ENCODE data around the gene TYK2.
"Not testable (repeated sequence)": the region's sequence is repeated elsewhere in the genome, so short reads cannot be mapped to it uniquely, and the experiment has no call there.

TYK2 gene

DNA sequence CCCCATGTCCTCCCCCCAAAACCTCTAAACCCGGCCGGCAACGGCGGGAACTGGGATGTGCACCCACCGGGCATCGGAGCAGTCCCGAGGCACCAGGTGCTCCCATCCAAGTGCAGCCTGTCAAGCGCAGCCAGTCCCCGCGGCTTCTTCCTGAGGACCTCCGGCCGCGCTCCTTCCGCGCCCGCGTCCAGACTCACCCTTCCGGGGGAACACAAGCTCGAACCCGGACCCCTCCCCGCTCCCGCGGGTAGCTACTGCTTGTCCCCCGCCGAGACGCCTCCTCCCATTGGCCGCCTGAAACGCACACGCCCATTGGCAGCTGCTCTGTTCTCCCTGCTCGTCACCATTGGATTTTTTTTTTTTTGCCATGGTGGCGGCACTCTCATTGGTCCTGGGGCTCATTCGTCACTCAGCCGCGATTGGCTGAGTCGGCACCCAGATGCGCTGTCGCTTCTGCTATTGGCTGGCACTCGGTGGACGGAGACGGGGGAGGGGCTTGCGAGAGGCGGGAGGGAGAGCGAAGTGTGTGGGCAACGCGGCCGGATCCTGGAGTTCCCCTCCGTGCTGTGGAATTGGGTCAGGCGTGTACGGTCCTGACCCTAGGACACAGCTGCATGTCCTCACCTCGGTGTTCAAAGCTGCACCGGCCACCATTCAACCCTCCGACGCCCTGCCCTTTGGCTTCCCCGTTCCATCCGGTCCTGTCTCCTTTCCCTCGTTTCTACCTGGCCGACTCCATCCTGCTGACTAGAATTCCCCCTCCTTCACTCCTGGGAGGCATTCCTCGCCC is at the start of gene TYK2:
TSS of gene TYK2 (minus strand) at position 260 of the 790 bp plus-strand sequence. CDS start 2,166 bp downstream, outside the sequence.
- in situ Hi-C loops (cut with MboI; ENCODE audit: low sequenced_read_pairs) = no loop called here

GRCh38 chr19:10428996-10429381 is 48.6 kb upstream of the TYK2 start:
- in situ Hi-C loops (cut with MboI; ENCODE audit: low sequenced_read_pairs) = no loop called here

- in situ Hi-C loops (cut with MboI; ENCODE audit: low sequenced_read_pairs) = no loop called here
Measured at GRCh38 chr19:10427169-10427568, 46.8 kb upstream of the TYK2 start.

- in situ Hi-C loops (cut with MboI; ENCODE audit: low sequenced_read_pairs) = no loop called here
Measured at GRCh38 chr19:10424011-10424637, 43.8 kb upstream of the TYK2 start.

DNA sequence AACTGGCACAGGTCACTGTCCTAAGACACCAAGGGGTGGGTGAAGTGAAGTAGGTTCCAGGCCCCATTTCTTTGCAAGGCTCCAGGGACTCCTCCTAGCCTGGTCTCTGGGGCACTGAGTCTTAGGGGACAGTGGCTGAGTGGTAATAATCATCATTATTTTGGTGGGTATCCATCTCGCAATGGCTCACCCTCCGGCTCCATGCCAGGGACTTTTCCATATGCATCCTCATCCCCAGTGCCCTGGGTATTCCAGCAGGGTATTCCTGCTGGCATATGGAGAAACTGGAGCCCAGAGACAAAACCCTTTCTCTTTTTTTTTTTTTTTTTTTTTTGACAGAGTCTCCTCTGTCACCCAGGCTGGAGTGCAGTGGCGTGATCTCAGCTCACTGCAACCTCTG is 42.5 kb upstream of the TYK2 start:
- in situ Hi-C loops (cut with MboI; ENCODE audit: low sequenced_read_pairs) = no loop called here

DNA sequence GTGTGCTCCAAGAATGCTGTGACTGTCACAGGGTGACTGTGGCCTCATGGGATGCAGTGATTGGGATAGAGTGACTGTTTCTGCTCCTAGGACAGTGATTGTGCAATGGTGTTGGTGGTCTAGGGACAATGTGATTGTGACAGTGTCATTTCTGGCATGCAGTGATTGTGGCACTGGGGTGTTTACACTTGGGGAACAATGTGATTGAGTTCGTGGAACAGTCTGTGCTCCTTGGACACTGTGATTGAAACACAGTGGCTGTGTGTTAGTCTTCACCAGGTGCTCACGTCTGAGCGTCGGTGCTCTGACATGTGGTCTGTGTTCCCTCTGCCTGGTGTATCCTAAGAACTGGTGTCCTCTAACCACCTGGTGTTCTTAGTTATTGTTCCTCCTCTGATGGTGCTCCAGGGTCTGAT is 41.7 kb upstream of the TYK2 start:
- in situ Hi-C loops (cut with MboI; ENCODE audit: low sequenced_read_pairs) = no loop called here

GRCh38 chr19:10421240-10422045 is 41.1 kb upstream of the TYK2 start:
- in situ Hi-C loops (cut with MboI; ENCODE audit: low sequenced_read_pairs) = no loop called here

DNA sequence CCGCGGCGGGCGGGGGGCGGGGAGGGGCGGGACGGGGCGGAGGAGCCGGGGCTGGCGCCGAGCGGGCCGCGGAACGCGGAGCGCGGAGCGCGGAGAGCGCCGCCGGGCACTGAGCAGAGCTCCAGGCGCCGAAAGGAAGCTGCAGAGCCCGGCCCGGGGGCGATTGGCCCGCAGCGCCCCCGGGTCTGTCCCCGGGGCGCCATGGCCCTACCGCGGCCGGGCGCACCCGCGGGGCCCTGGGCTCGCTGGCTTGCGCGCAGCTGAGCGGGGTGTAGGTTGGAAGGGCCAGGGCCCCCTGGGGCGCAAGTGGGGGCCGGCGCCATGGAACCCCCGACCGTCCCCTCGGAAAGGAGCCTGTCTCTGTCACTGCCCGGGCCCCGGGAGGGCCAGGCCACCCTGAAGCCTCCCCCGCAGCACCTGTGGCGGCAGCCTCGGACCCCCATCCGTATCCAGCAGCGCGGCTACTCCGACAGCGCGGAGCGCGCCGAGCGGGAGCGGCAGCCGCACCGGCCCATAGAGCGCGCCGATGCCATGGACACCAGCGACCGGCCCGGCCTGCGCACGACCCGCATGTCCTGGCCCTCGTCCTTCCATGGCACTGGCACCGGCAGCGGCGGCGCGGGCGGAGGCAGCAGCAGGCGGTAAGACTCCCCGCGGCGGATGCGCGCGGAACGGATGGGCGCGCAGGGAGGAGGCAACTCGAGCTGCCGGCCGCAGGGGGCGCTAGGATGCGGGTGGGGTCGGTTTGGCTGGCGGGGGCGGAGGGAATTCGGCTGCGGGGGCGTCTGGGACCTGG is 40.3 kb upstream of the TYK2 start, which contains the start of gene PDE4A:
TSS of gene PDE4A (plus strand) at position 95 of the 796 bp plus-strand sequence. CDS start at position 322, 227 bp downstream.
- in situ Hi-C loops (cut with MboI; ENCODE audit: low sequenced_read_pairs) = no loop called here

DNA sequence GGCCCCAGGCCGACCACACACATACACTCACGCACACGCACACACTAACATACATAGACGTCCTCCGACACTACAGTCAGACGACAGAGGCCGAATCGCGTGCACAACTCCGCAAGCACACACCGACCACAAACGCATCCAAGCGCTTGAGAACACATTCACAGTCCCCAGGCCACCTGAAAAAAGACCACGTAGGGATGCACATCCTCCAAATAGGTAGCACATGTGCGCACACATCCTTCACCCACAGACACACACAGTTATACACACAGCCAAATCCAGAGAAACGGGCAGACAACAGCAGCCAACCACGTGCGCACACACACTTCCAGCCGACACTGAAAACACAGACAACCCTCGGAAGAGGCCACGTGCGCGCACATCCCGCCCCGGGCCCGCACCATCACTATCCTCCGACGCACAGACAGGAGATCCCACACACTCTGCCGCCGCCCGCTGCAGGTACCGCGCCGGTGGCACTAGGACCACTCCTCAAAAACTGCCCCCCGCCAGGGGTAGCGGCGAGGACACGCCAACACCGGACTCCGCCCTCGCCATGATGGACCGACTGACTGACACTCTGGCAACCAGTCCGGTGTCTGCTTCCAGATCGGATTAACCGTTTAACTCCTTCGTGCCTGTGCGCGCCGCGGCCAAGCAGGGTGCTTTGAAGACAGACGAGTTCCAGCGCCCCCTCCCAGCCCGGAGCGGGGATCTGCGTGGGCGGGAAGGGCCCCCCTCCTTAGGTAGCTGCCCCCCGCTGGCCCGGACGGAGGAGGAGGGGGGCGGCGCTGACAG is 39.5 kb upstream of the TYK2 start:
- in situ Hi-C loops (cut with MboI; ENCODE audit: low sequenced_read_pairs) = no loop called here

DNA sequence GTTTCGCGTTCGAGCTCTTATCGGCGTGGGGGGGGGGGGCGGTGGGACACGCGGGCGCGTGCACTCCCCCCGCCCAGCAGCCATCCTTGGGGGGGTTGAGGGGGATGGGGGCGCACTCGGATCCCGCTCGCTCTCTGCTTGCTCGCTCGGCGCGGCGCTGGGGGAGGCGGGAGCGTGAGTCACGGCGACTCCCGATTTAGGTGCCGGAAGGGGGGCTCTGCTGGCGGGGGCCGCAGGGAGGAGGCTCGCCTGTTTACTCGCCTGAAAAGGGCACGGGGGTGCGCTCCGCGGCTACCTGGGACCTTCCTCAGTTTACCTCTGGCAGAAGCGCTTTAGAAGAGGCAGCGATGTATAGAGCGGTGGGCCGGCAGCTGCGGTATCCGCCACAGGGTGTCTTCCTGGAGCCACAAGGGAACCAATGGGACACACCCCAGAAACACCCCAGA is 38.9 kb upstream of the TYK2 start:
- in situ Hi-C loops (cut with MboI; ENCODE audit: low sequenced_read_pairs) = no loop called here

- in situ Hi-C loops (cut with MboI; ENCODE audit: low sequenced_read_pairs) = no loop called here
Measured at GRCh38 chr19:10418485-10419199, 38.3 kb upstream of the TYK2 start.

DNA sequence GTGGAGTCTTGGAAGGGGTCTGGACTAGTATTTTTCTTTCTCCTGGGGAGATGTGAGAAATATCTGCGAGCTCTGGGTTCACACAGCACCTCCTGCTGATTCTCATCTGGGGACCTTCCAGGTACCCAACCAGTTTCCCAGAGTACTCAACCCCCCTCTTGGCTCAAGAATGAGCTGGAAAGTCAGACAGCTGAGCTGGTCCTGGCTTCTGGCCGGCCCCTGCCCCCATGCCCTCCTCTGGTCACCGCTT is 37.8 kb upstream of the TYK2 start:
- in situ Hi-C loops (cut with MboI; ENCODE audit: low sequenced_read_pairs) = no loop called here

GRCh38 chr19:10417541-10418234 is 37.3 kb upstream of the TYK2 start:
- in situ Hi-C loops (cut with MboI; ENCODE audit: low sequenced_read_pairs) = no loop called here

DNA sequence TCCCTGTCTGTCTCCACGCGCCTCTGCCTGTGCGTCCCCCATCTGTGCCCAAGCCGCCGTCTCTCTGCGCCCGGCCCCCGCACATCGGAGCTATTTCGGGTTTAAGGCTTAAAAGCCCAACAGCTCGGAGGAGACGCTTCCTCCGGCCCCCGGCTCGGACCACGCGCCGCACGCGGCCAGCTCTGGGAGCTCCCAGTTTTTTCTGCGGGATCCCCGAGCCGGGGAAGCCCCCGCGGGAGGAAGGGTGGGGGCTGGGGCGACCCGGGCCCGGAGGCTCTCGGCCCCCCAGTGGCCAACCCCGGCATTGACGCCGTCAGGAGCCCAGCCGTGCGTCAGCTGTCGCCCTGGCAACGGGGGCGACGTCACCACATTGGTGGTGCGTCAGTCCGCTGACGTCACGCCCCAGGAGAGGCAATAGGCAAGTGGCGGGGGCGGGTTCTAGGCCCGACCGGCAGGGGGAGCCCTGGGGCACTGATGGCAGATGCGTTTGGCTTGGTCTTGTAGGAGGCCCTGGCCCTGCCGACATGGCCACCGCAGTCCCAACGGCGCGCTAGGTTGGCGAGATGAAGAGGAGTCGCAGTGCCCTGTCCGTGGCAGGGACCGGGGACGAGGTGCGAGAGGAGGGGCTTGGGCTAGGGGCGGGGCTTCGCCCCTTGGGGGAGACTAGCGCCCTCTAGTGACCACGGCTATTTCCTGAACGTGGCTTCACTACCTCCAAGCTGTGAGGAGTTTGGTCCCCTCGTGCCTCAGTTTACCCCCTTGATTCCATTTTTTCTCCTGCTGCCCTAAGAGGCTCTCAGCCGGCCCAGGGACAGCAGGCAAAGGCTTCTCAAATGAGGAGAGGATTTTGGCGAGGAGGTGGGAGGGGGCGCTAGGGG is 36.2 kb upstream of the TYK2 start:
- in situ Hi-C loops (cut with MboI; ENCODE audit: low sequenced_read_pairs) = no loop called here

DNA sequence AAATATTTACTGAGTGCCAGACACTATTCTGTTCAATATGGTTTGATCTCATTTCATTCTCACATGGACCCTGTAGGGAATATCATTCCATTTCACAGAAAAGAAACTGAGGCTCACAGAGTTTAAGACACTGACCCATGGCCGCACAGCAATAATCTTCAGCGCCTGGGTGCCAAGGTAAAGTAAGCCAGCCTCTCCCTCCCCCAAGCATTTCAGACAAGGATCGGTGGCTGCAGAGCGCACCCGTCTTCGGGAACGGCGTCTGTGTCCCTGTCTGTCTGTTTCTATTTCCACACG is 35.7 kb upstream of the TYK2 start:
- in situ Hi-C loops (cut with MboI; ENCODE audit: low sequenced_read_pairs) = no loop called here

- in situ Hi-C loops (cut with MboI; ENCODE audit: low sequenced_read_pairs) = no loop called here
Measured at GRCh38 chr19:10412257-10412977, 32.0 kb upstream of the TYK2 start.

DNA sequence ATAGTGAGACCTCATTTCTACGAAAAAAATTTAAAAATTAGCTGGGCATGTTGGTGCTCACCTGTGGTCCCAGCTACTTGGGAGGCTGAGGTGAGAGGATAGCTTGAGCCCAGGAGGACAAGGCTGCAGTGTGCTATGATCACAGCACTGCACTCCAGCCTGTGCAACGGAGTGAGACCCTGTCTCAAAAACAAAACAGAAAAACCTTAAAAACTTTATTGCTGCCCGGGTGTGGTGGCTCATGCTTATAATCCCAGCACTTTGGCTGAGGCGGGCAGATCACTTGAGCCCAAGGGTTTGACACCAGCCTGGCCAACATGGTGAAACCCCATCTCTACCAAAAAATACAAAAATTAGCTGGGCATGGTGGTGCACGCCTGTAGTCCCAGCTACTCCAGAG is 30.9 kb upstream of the TYK2 start:
- in situ Hi-C loops (cut with MboI; ENCODE audit: low sequenced_read_pairs) = not testable (repeated sequence)
